Trophoblast cell (in vitro differentiated cells and primary cell): ENCODE measurements around the gene PRDM16.
A peak's percentile ranks its signal among the peaks of the same experiment; 100 is the strongest.

Source experiments
- DNase-seq, 2 donors: peaks; one replicate each; pipeline ENCODE4 v3.0.0-alpha.2; 2016
- H2AFZ ChIP-seq: 2 replicates; pipeline ENCODE4 v1.6.1; 2013; ENCODE audit warnings: low read length, moderate library complexity, mild to moderate bottlenecking; ENCODE audit not compliant: insufficient read depth, poor library complexity
- H2AK5ac ChIP-seq: 2 replicates; pipeline ENCODE4 v1.6.1; 2013; ENCODE audit warnings: mild to moderate bottlenecking, low read length
- H2BK120ac ChIP-seq: 2 replicates; pipeline ENCODE4 v1.6.1; 2013; ENCODE audit warnings: low read length, mild to moderate bottlenecking, moderate library complexity; ENCODE audit not compliant: insufficient read depth, poor library complexity
- H2BK12ac ChIP-seq: 2 replicates; pipeline ENCODE4 v1.6.1; 2013; ENCODE audit warnings: mild to moderate bottlenecking, low read length, moderate library complexity
- H2BK5ac ChIP-seq: 2 replicates; pipeline ENCODE4 v1.6.1; 2013; ENCODE audit warnings: low read length, low read depth, moderate library complexity, mild to moderate bottlenecking; ENCODE audit not compliant: poor library complexity
- H3K14ac ChIP-seq: 2 replicates; pipeline ENCODE4 v1.6.1; 2013; ENCODE audit warnings: mild to moderate bottlenecking, low read length
- H3K18ac ChIP-seq: 2 replicates; pipeline ENCODE4 v1.6.1; 2013; ENCODE audit warnings: mild to moderate bottlenecking, low read length
- H3K23ac ChIP-seq: 2 replicates; pipeline ENCODE4 v1.6.1; 2013; ENCODE audit warnings: low read length
- H3K27ac ChIP-seq: 2 replicates; pipeline ENCODE4 v1.5.1; 2013; ENCODE audit warnings: low read depth, mild to moderate bottlenecking, inconsistent platforms, low read length, moderate library complexity
- H3K27me3 ChIP-seq: 2 replicates; pipeline ENCODE4 v1.6.1; 2013; ENCODE audit warnings: inconsistent platforms, mild to moderate bottlenecking, low read length, moderate library complexity; ENCODE audit not compliant: insufficient read depth
- H3K36me3 ChIP-seq, 2 experiments: 1 replicate in 1 of 2; 2 replicates in 1 of 2; pipeline ENCODE4 v1.6.1; 2013; ENCODE audit warnings: low read length in 2 of 2, mild to moderate bottlenecking in 2 of 2, moderate library complexity in 1 of 2; ENCODE audit not compliant: insufficient read depth in 2 of 2, control insufficient read depth in 1 of 2
- H3K4ac ChIP-seq: 2 replicates; pipeline ENCODE4 v1.6.1; 2013; ENCODE audit warnings: low read depth, mild to moderate bottlenecking, low read length, moderate library complexity
- H3K4me1 ChIP-seq, 2 experiments: 1 replicate in 1 of 2; 2 replicates in 1 of 2; pipeline ENCODE4 v1.6.1; 2013; ENCODE audit warnings: low read length in 2 of 2, mild to moderate bottlenecking in 2 of 2, moderate library complexity in 1 of 2; ENCODE audit not compliant: insufficient read depth in 2 of 2, control insufficient read depth in 1 of 2
- H3K4me2 ChIP-seq: 2 replicates; pipeline ENCODE4 v1.6.1; 2013; ENCODE audit warnings: inconsistent platforms, mild to moderate bottlenecking, low read length, moderate library complexity
- H3K4me3 ChIP-seq: 2 replicates; pipeline ENCODE4 v1.5.1; 2013; ENCODE audit warnings: mild to moderate bottlenecking, low read depth, low read length, inconsistent platforms
- H3K79me1 ChIP-seq: one replicate; pipeline ENCODE4 v1.6.1; 2013; ENCODE audit warnings: low read length
- H3K79me2 ChIP-seq: 2 replicates; pipeline ENCODE4 v1.6.1; 2013; ENCODE audit warnings: low read length, mild to moderate bottlenecking; ENCODE audit not compliant: control insufficient read depth, insufficient read depth, poor library complexity
- H3K9ac ChIP-seq: 2 replicates; pipeline ENCODE4 v1.6.1; 2013; ENCODE audit warnings: mild to moderate bottlenecking, low read length
- H3K9me3 ChIP-seq: 2 replicates; pipeline ENCODE4 v1.6.1; 2013; ENCODE audit warnings: low read depth, mild to moderate bottlenecking, control low read depth, inconsistent platforms, low read length; ENCODE audit not compliant: insufficient read depth
- H4K12ac ChIP-seq: 2 replicates; pipeline ENCODE4 v1.6.1; 2013; ENCODE audit warnings: low read depth, mild to moderate bottlenecking, low read length, moderate library complexity
- H4K8ac ChIP-seq: 2 replicates; pipeline ENCODE4 v1.6.1; 2013; ENCODE audit warnings: low read depth, mild to moderate bottlenecking, low read length, moderate library complexity
- H4K91ac ChIP-seq: one replicate; pipeline ENCODE4 v1.6.1; 2013; ENCODE audit warnings: low read depth, mild to moderate bottlenecking, low read length, moderate library complexity
- WGBS: extraction: QIAGEN DNeasy Blood & Tissue Kit; methylation state at CpG from one replicate; pipeline ENCODE4 v1.1.7; 2013; ENCODE audit warnings: missing lambda C conversion rate; ENCODE audit not compliant: insufficient read length, insufficient coverage; ENCODE audit errors: extremely low coverage; 5-methylcytosine and 5-hydroxymethylcytosine counted together

The PRDM16 gene

DNA sequence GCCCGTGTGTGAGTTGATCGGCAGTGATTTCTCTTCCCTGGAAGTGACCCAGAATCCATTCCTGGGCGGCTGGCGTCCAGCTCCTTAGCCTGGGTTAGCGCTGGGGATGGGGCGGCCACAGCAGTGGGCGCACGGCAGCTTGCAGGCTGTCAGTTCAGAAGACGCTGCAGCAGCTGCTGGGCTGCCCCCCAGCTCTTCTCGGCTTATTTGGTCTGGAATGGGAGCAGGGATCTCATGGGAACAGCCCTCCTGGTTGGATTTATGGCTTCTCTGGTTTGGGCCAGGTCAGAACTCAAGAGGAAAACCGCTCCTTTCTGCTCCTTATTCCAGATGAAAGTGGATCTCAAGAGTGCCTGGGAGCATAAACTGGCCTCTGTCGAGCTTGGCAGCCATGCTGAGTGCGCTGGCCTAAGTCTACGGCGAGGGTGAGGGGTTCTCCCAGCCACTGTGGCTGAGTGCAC lies 148.2 kb downstream of the PRDM16 start:
- H4K91ac ChIP-seq, result no peak overlapping the region
- peaks cover 2% of the 10 kb centered on the region for H3K9me3 ChIP-seq
- no peaks in the 10 kb centered on the region for H3K4me1 ChIP-seq
- H2AK5ac ChIP-seq, result no peak overlapping the region
- H3K23ac ChIP-seq, result no peak overlapping the region
- no peaks in the 10 kb centered on the region for H3K27me3 ChIP-seq
- H2BK5ac ChIP-seq, result no peak overlapping the region
- no peak overlapping the region for H2BK12ac ChIP-seq
- no peak overlapping the region for H3K27ac ChIP-seq
- H3K4me3 ChIP-seq, result no peak overlapping the region
- no CpG with 5 or more reads among the region's 15 CpGs for WGBS
- H3K4ac ChIP-seq, result no peak overlapping the region
- no peak overlapping the region for H2AFZ ChIP-seq
- no peak overlapping the region for H4K8ac ChIP-seq
- no peaks in the 10 kb centered on the region for H3K36me3 ChIP-seq
- H3K18ac ChIP-seq, result no peak overlapping the region
- no peak overlapping the region for H4K12ac ChIP-seq
- H3K14ac ChIP-seq, result no peak overlapping the region
- H3K79me2 ChIP-seq, result no peaks in the 10 kb centered on the region
- H3K9ac ChIP-seq, result no peak overlapping the region
- no peak for DNase-seq
- no peaks in the 10 kb centered on the region for H3K79me1 ChIP-seq
- no peak overlapping the region for H3K4me2 ChIP-seq
- H2BK120ac ChIP-seq, result no peak overlapping the region

DNA sequence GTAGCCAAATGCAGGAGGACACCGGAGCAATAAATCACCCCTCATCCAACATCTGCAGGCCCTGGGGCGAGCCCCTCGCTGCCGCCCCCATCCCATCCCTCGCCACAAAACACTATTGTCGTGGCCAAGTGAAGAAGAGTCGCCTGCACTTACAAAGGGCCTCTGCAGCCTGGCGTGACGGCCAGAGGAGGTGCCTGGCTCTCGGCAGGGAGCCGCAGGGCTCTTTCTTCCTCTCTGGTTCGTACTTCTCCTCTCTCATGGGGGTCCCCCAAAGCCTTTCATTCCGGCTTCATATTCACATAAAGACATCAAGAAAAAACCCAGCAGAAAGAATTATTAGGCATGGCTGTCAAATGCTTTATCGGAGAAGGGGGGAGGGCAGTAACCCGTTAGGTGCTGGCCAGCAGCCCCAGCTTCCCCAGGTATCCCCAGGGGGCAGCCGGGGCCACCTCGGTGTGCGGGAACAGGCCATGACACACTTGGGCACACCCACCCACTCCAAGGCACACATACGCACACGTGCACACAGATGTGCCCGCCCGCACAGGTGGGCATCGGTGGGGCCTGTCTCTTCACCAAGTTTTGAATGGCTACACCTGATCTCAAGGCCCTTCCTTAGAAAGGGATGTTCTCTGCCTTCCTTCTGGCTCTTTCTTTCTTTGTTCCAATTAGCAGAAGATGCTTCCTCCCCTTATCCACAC lies 149.1 kb downstream of the PRDM16 start:
- peaks cover 4% of the 10 kb centered on the region for H3K9me3 ChIP-seq
- no peak overlapping the region for H3K18ac ChIP-seq
- no peaks in the 10 kb centered on the region for H3K79me2 ChIP-seq
- no peak overlapping the region for H4K8ac ChIP-seq
- WGBS, result no CpG with 5 or more reads among the region's 23 CpGs
- no peak overlapping the region for H3K4me2 ChIP-seq
- H3K79me1 ChIP-seq, result no peaks in the 10 kb centered on the region
- no peaks in the 10 kb centered on the region for H3K36me3 ChIP-seq
- H3K23ac ChIP-seq, result no peak overlapping the region
- no peak overlapping the region for H3K9ac ChIP-seq
- H3K4me1 ChIP-seq, result no peaks in the 10 kb centered on the region
- no peaks in the 10 kb centered on the region for H3K27me3 ChIP-seq
- no peak overlapping the region for H3K4ac ChIP-seq
- no peak overlapping the region for H3K4me3 ChIP-seq
- no peak overlapping the region for H3K27ac ChIP-seq
- H2BK120ac ChIP-seq, result no peak overlapping the region
- no peak overlapping the region for H2AK5ac ChIP-seq
- no peak overlapping the region for H4K91ac ChIP-seq
- no peak for DNase-seq
- H4K12ac ChIP-seq, result no peak overlapping the region
- no peak overlapping the region for H3K14ac ChIP-seq
- H2BK12ac ChIP-seq, result no peak overlapping the region
- H2BK5ac ChIP-seq, result no peak overlapping the region
- no peak overlapping the region for H2AFZ ChIP-seq

GRCh38 chr1:3219005-3219790 lies 150.2 kb downstream of the PRDM16 start:
- no peaks in the 10 kb centered on the region for H3K79me2 ChIP-seq
- no peak overlapping the region for H2AFZ ChIP-seq
- H3K14ac ChIP-seq, result no peak overlapping the region
- peaks cover 4% of the 10 kb centered on the region for H3K9me3 ChIP-seq
- H3K4me2 ChIP-seq, result no peak overlapping the region
- no peak overlapping the region for H2BK120ac ChIP-seq
- H4K91ac ChIP-seq, result no peak overlapping the region
- H3K4ac ChIP-seq, result no peak overlapping the region
- H3K36me3 ChIP-seq, result no peaks in the 10 kb centered on the region
- H4K12ac ChIP-seq, result no peak overlapping the region
- no peak overlapping the region for H2AK5ac ChIP-seq
- no CpG with 5 or more reads among the region's 37 CpGs for WGBS
- no peak overlapping the region for H3K9ac ChIP-seq
- H4K8ac ChIP-seq, result no peak overlapping the region
- H3K23ac ChIP-seq, result no peak overlapping the region
- H2BK5ac ChIP-seq, result no peak overlapping the region
- no peaks in the 10 kb centered on the region for H3K4me1 ChIP-seq
- no peaks in the 10 kb centered on the region for H3K27me3 ChIP-seq
- no peaks in the 10 kb centered on the region for H3K79me1 ChIP-seq
- no peak overlapping the region for H2BK12ac ChIP-seq
- no peak overlapping the region for H3K27ac ChIP-seq
- peak overlapping the region; percentile 8 for H3K4me3 ChIP-seq
- no peak for DNase-seq
- H3K18ac ChIP-seq, result no peak overlapping the region

GRCh38 chr1:3219791-3220467 lies 150.9 kb downstream of the PRDM16 start:
- no peak overlapping the region for H2BK120ac ChIP-seq
- H3K4me2 ChIP-seq, result no peak overlapping the region
- no peak overlapping the region for H2BK5ac ChIP-seq
- H3K27me3 ChIP-seq, result no peaks in the 10 kb centered on the region
- H3K18ac ChIP-seq, result no peak overlapping the region
- H3K79me1 ChIP-seq, result no peaks in the 10 kb centered on the region
- peaks cover 2% of the 10 kb centered on the region for H3K9me3 ChIP-seq
- no peak overlapping the region for H3K9ac ChIP-seq
- H3K79me2 ChIP-seq, result no peaks in the 10 kb centered on the region
- no peak overlapping the region for H3K27ac ChIP-seq
- no peaks in the 10 kb centered on the region for H3K36me3 ChIP-seq
- H2AK5ac ChIP-seq, result no peak overlapping the region
- no peak overlapping the region for H3K14ac ChIP-seq
- H2AFZ ChIP-seq, result no peak overlapping the region
- no peaks in the 10 kb centered on the region for H3K4me1 ChIP-seq
- H4K8ac ChIP-seq, result no peak overlapping the region
- no peak overlapping the region for H4K12ac ChIP-seq
- no peak overlapping the region for H4K91ac ChIP-seq
- H3K4ac ChIP-seq, result no peak overlapping the region
- WGBS, result no CpG with 5 or more reads among the region's 32 CpGs
- no peak overlapping the region for H2BK12ac ChIP-seq
- DNase-seq, result no peak
- no peak overlapping the region for H3K4me3 ChIP-seq
- H3K23ac ChIP-seq, result no peak overlapping the region
